Fibroblast of lung (primary cell): ENCODE results near the gene TNFAIP8L1.

ENCODE experiments used
- CTCF ChIP-seq, 2 donors: IDR thresholded peaks in 1 of 2; conservative IDR thresholded peaks in 1 of 2; 1 replicate in 1 of 2; 2 replicates in 1 of 2; pipeline ENCODE4 v1.5.1; 2011 to 2012; ENCODE audit warnings: low read length in 2 of 2, control low read depth in 1 of 2, inconsistent platforms in 1 of 2, low read depth in 1 of 2, mild to moderate bottlenecking in 1 of 2
- EZH2 ChIP-seq: IDR thresholded peaks from 2 replicates; pipeline ENCODE4 v1.5.1; 2012; ENCODE audit warnings: low read length, control low read depth, mild to moderate bottlenecking; ENCODE audit errors: missing control alignments

- no peak for TF ChIP-seq CTCF (conservative IDR thresholded peaks at IDR 0.05 in 1 of 2, IDR thresholded peaks at IDR 0.05 in 1 of 2; ENCODE audit: low read depth in 1 of 2, low read length in 2 of 2)
- TF ChIP-seq EZH2: no peak
These were observed 45.1 kb upstream of the TNFAIP8L1 start for GRCh38 chr19:4594201-4594600.
